ENCODE results near the gene USP49.

DNA sequence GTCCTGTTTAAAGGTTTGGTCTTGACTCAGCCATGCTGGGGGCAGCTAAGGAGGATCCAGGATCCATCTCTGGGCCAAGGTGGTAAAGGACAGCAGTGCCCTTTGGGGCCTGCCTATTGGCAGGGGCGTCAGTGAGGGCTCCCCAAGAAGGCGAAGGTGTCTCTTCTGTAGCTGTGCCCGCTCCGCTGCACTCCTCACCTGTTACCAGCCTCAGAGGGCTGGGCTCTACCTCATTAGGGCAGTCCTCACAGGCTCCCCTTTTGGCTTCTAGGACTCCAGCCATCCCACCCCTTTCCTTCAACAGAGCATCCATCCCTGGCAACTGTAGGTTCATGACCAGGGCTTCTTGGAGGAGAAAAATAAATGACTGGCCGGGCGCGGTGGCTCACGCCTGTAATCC lies 125.8 kb downstream of the USP49 start:
- TF ChIP-seq, protein P1, sequence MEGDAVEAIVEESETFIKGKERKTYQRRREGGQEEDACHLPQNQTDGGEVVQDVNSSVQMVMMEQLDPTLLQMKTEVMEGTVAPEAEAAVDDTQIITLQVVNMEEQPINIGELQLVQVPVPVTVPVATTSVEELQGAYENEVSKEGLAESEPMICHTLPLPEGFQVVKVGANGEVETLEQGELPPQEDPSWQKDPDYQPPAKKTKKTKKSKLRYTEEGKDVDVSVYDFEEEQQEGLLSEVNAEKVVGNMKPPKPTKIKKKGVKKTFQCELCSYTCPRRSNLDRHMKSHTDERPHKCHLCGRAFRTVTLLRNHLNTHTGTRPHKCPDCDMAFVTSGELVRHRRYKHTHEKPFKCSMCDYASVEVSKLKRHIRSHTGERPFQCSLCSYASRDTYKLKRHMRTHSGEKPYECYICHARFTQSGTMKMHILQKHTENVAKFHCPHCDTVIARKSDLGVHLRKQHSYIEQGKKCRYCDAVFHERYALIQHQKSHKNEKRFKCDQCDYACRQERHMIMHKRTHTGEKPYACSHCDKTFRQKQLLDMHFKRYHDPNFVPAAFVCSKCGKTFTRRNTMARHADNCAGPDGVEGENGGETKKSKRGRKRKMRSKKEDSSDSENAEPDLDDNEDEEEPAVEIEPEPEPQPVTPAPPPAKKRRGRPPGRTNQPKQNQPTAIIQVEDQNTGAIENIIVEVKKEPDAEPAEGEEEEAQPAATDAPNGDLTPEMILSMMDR (conservative IDR thresholded peaks at IDR 0.05; ENCODE audit: low read depth, low read length), result no peak
- TF ChIP-seq EZH2 (IDR thresholded peaks at IDR 0.05; ENCODE audit: low read length, unreplicated experiment), result no peak
- no peak for TF ChIP-seq EZH2phosphoT487 (IDR thresholded peaks at IDR 0.05; ENCODE audit: borderline replicate concordance, low read length)

All from PC-3 (cell line).